Right atrium auricular region (tissue), 2 donors: ENCODE measurements around the gene PDE5A. TPM values are rescaled to one million over a fixed set of nuclear protein-coding genes. Genes with fewer than 3 reads are reported as not detected.

ENCODE experiments used
- DNase-seq: peaks from one replicate; pipeline ENCODE4 v3.0.0-alpha.2; 2019; ENCODE audit warnings: low spot score
- H3K27ac ChIP-seq, 2 donors: fragments of 200-600 bp; sonication (generic); 1 replicate in 1 of 2; 2 replicates in 1 of 2; pipeline ENCODE4 v1.5.1; 2016 to 2019
- H3K27me3 ChIP-seq, 2 donors: fragments of 200-600 bp; sonication (generic); one replicate each; pipeline versions ENCODE4 v1.5.1 to v1.6.0; 2017 to 2019
- H3K36me3 ChIP-seq: fragments of 200-600 bp; sonication (generic); one replicate; pipeline ENCODE4 v1.5.1; 2016
- H3K4me1 ChIP-seq, 2 donors: fragments of 200-600 bp; sonication (generic); one replicate each; pipeline versions ENCODE4 v1.5.1 to v1.6.0; 2017 to 2019
- H3K4me3 ChIP-seq, 2 donors: fragments of 200-600 bp; sonication (generic); 1 replicate in 1 of 2; 2 replicates in 1 of 2; pipeline ENCODE4 v1.5.1; 2017 to 2019; ENCODE audit warnings: mild to moderate bottlenecking in 1 of 2, moderate library complexity in 1 of 2
- H3K9me3 ChIP-seq, 2 donors: fragments of 200-600 bp; sonication (generic); one replicate each; pipeline ENCODE4 v1.5.1; 2019
- CTCF ChIP-seq, 2 donors: fragments of 200-600 bp; sonication (generic); IDR thresholded peaks; one replicate each; pipeline ENCODE4 v1.5.1; 2019; ENCODE audit warnings: antibody characterized with exemption in 2 of 2
- total RNA-seq, 2 donors: library from RNA; depleted of rRNA; stranded (reverse); fragments of >200 nt; gene quantifications; one replicate each; pipeline ENCODE4 v1.1.0, GENCODE V29; 2016

PDE5A gene
- total RNA-seq, 2 donors from 2014 or later: 5.8 to 14.7 TPM

GRCh38 chr4:119581190-119581873, 47.3 kb downstream of the PDE5A start:
- peaks cover 4% of the 10 kb centered on the region for H3K36me3 ChIP-seq
- H3K27ac ChIP-seq: no peak overlapping the region
- no peak for DNase-seq
- H3K4me3 ChIP-seq: no peak overlapping the region
- no peak for TF ChIP-seq CTCF (IDR thresholded peaks at IDR 0.05)
- H3K9me3 ChIP-seq: no peaks in the 10 kb centered on the region
- H3K27me3 ChIP-seq: no peaks in the 10 kb centered on the region
- H3K4me1 ChIP-seq: no peaks in the 10 kb centered on the region

GRCh38 chr4:119580293-119580692, 48.3 kb downstream of the PDE5A start:
- Histone ChIP-seq H3K36me3 (peaks cover 4% of the 10 kb centered on the region), H3K9me3 (no peaks in the 10 kb centered on the region), H3K27me3 (no peaks in the 10 kb centered on the region), H3K27ac (no peak overlapping the region), H3K4me1 (no peaks in the 10 kb centered on the region), H3K4me3 (no peak overlapping the region)
- no peak for TF ChIP-seq CTCF (IDR thresholded peaks at IDR 0.05)
- no peak for DNase-seq

- H3K27ac ChIP-seq: no peak overlapping the region
- TF ChIP-seq CTCF (IDR thresholded peaks at IDR 0.05): no peak
- no peaks in the 10 kb centered on the region for H3K4me1 ChIP-seq
- no peaks in the 10 kb centered on the region for H3K27me3 ChIP-seq
- no peaks in the 10 kb centered on the region for H3K9me3 ChIP-seq
- peaks cover 4% of the 10 kb centered on the region for H3K36me3 ChIP-seq
- DNase-seq: no peak
- no peak overlapping the region for H3K4me3 ChIP-seq
Observed at GRCh38 chr4:119579823-119580222, 48.8 kb downstream of the PDE5A start.

GRCh38 chr4:119570401-119570800, 58.2 kb downstream of the PDE5A start:
- Histone ChIP-seq H3K9me3 (no peaks in the 10 kb centered on the region), H3K27me3 (no peaks in the 10 kb centered on the region), H3K4me1 (no peaks in the 10 kb centered on the region), H3K36me3 (peaks cover 9% of the 10 kb centered on the region), H3K27ac (no peak overlapping the region), H3K4me3 (no peak overlapping the region)
- DNase-seq: no peak
- no peak for TF ChIP-seq CTCF (IDR thresholded peaks at IDR 0.05)

- no peak for DNase-seq
- Histone ChIP-seq H3K4me1 (no peaks in the 10 kb centered on the region), H3K27me3 (no peaks in the 10 kb centered on the region), H3K4me3 (no peak overlapping the region), H3K9me3 (peaks cover 0 to 20% of the 10 kb centered on the region in 2 donors), H3K36me3 (peaks cover 29% of the 10 kb centered on the region), H3K27ac (no peak overlapping the region)
- no peak for TF ChIP-seq CTCF (IDR thresholded peaks at IDR 0.05)
Observed at GRCh38 chr4:119564106-119564505, 64.5 kb downstream of the PDE5A start.
